Endothelial cell of umbilical vein (primary cell): Measurements from ENCODE around the gene SETBP1. TPM values are rescaled to one million over a fixed set of nuclear protein-coding genes. Genes with fewer than 3 reads are reported as not detected.

Source experiments
- BruUV-seq: library from RNA; stranded (reverse); fragments of 400-500 nt; replicated peaks from 2 replicates; lab custom pipeline; 2021; lab: Mats Ljungman, UMichigan
- CTCF ChIA-PET: fragments of 300-600, 350-600 bp; sonication (Branson Sonifier 250); formaldehyde crosslinking; loops from one replicate; lab custom pipeline; 2021; ENCODE audit warnings: antibody characterized with exemption, inconsistent platforms; lab: Charles Lee
- POLR2A ChIA-PET: fragments of 300-600, 350-600 bp; sonication (Branson Sonifier 250); formaldehyde crosslinking; loops from one replicate; lab custom pipeline; 2021; ENCODE audit warnings: antibody characterized with exemption, inconsistent platforms; lab: Charles Lee
- DNase-seq: peaks from one replicate; pipeline ENCODE4 v3.0.0-alpha.2; 2011; ENCODE audit warnings: low read depth, low spot score
- FAIRE-seq: peaks from 2 replicates; lab custom pipeline; 2011; peaks lifted over from hg19 to GRCh38; lab: Jason Lieb, UNC
- H2AFZ ChIP-seq: 2 replicates; pipeline ENCODE4 v1.6.0; 2012; ENCODE audit warnings: low read depth, low read length, control low read depth, inconsistent platforms
- H3K27ac ChIP-seq: 2 replicates; pipeline ENCODE4 v1.5.1; 2011; ENCODE audit warnings: low read depth, mild to moderate bottlenecking, control low read depth, low read length, moderate library complexity; ENCODE audit not compliant: insufficient read depth
- H3K27me3 ChIP-seq, 2 experiments: 2 replicates each; pipeline versions ENCODE4 v1.6.0 to v1.6.1; 2011; ENCODE audit warnings: low read length in 2 of 2, mixed read lengths in 1 of 2; ENCODE audit not compliant: control insufficient read depth in 2 of 2, insufficient read depth in 2 of 2
- H3K36me3 ChIP-seq, 2 experiments: 2 replicates in 1 of 2; 3 replicates in 1 of 2; pipeline ENCODE4 v1.5.1; 2011; ENCODE audit warnings: low read length in 2 of 2, mild to moderate bottlenecking in 1 of 2, moderate library complexity in 1 of 2; ENCODE audit not compliant: control insufficient read depth in 2 of 2, insufficient read depth in 2 of 2; ENCODE audit errors: extremely low read depth in 1 of 2
- H3K4me1 ChIP-seq: 3 replicates; pipeline ENCODE4 v1.5.1; 2011; ENCODE audit warnings: mild to moderate bottlenecking, low read length; ENCODE audit not compliant: control insufficient read depth, insufficient read depth; ENCODE audit errors: extremely low read depth
- H3K4me2 ChIP-seq: 2 replicates; pipeline ENCODE4 v1.6.1; 2011; ENCODE audit warnings: low read length, control low read depth, mixed read lengths; ENCODE audit not compliant: insufficient read depth
- H3K4me3 ChIP-seq, 3 experiments: fragments of 200-600 bp in 1 of 3; sonication (generic), shearing (Covaris generic) in 1 of 3; replicated peaks in 1 of 3; 2 replicates each; pipeline ENCODE4 v1.5.1; 2011 to 2016; ENCODE audit warnings: control low read depth in 3 of 3, low read length in 3 of 3, mild to moderate bottlenecking in 2 of 3, inconsistent platforms in 1 of 3, low read depth in 1 of 3, moderate library complexity in 1 of 3; ENCODE audit not compliant: insufficient read depth in 1 of 3
- H3K79me2 ChIP-seq: 2 replicates; pipeline ENCODE4 v1.6.0; 2012; ENCODE audit warnings: low read length, inconsistent platforms; ENCODE audit not compliant: control insufficient read depth, insufficient read depth
- H3K9ac ChIP-seq: replicated peaks from 2 replicates; pipeline ENCODE3; 2011; ENCODE audit warnings: low read length, control low read depth; ENCODE audit not compliant: insufficient read depth; ENCODE audit errors: extremely low read depth
- H3K9me1 ChIP-seq: replicated peaks from 3 replicates; pipeline ENCODE4 v1.6.0; 2011; ENCODE audit warnings: mild to moderate bottlenecking, low read length; ENCODE audit not compliant: control insufficient read depth, insufficient read depth; ENCODE audit errors: extremely low read depth
- H3K9me3 ChIP-seq: replicated peaks from 2 replicates; pipeline ENCODE4 v1.5.1; 2012; ENCODE audit warnings: low read length, inconsistent platforms; ENCODE audit not compliant: control insufficient read depth, insufficient read depth
- H4K20me1 ChIP-seq: replicated peaks from 2 replicates; pipeline ENCODE3; 2011; ENCODE audit warnings: mild to moderate bottlenecking, low read length; ENCODE audit not compliant: control insufficient read depth, insufficient read depth; ENCODE audit errors: extremely low read depth
- FOS ChIP-seq: IDR thresholded peaks from 2 replicates; pipeline ENCODE4 v1.6.1; 2011; ENCODE audit warnings: mild to moderate bottlenecking, low read length, moderate library complexity, borderline replicate concordance; ENCODE audit not compliant: insufficient read depth
- GATA2 ChIP-seq: IDR thresholded peaks from 2 replicates; pipeline ENCODE4 v1.7.0; 2011; ENCODE audit warnings: low read depth, mild to moderate bottlenecking, moderate library complexity, mixed read lengths, low read length; ENCODE audit not compliant: insufficient read length, insufficient read depth
- JUN ChIP-seq: IDR thresholded peaks from 2 replicates; pipeline ENCODE4 v1.6.1; 2011; ENCODE audit warnings: borderline replicate concordance, low read depth; ENCODE audit not compliant: insufficient read length, insufficient read depth
- MYC ChIP-seq: IDR thresholded peaks from one replicate; pipeline ENCODE4 v1.6.1; 2011; ENCODE audit warnings: mild to moderate bottlenecking, low read depth, low read length
- POLR2A ChIP-seq: IDR thresholded peaks from 2 replicates; pipeline ENCODE4 v1.6.1; 2012; ENCODE audit warnings: low read depth, mild to moderate bottlenecking, control low read depth, low read length
- POLR2AphosphoS5 ChIP-seq: IDR thresholded peaks from 2 replicates; pipeline ENCODE4 v1.6.1; 2012; ENCODE audit warnings: low read depth, mild to moderate bottlenecking, control low read depth, low read length, moderate library complexity; ENCODE audit not compliant: insufficient read depth
- dilution Hi-C: fragments of 300-500 bp; cut with MboI; formaldehyde crosslinking; loops from one replicate; pipeline ENCODE4 v1.15.0; 2019; ENCODE audit warnings: low sequenced_read_pairs; ENCODE audit not compliant: extremely low pct_ligation_motif_present
- intact Hi-C: fragments of 100-400 bp; cut with micrococcal nuclease; formaldehyde crosslinking; loops from one replicate; pipeline ENCODE4 v1.10.0; 2022
- polyA plus RNA-seq, 4 experiments: library from polyadenylated mRNA; depleted of rRNA in 3 of 4; stranded (reverse) in 3 of 4; unstranded in 1 of 4; fragments of >200 nt; gene quantifications; 2 replicates each; pipeline versions ENCODE4 v1.2.1 to v1.2.3, GENCODE V29; 2011 to 2012; ENCODE audit warnings: missing spikeins in 1 of 4
- total RNA-seq: library from RNA; stranded (reverse); gene quantifications from 2 replicates; pipeline ENCODE4 v1.2.3, GENCODE V29; 2021
- TF ChIP-seq, protein P1 (sequence below): IDR thresholded peaks from 2 replicates; pipeline ENCODE4 v1.6.1; 2011; ENCODE audit not compliant: insufficient read depth, insufficient read length
- TF ChIP-seq, protein P2 (sequence below), 2 donors: IDR thresholded peaks; 1 replicate in 1 of 2; 2 replicates in 1 of 2; pipeline ENCODE4 v1.5.1; 2011; ENCODE audit warnings: low read length in 2 of 2, mild to moderate bottlenecking in 2 of 2, moderate library complexity in 2 of 2, control low read depth in 1 of 2, inconsistent platforms in 1 of 2, low read depth in 1 of 2; ENCODE audit not compliant: insufficient read depth in 1 of 2; ENCODE audit errors: extremely low read depth in 1 of 2

SETBP1 gene
- total and polyA plus RNA-seq, 2 donors (not counting 3 experiments of a cell fraction or from before 2014, with no cell fraction given): 0.76 to 3.1 TPM

DNA sequence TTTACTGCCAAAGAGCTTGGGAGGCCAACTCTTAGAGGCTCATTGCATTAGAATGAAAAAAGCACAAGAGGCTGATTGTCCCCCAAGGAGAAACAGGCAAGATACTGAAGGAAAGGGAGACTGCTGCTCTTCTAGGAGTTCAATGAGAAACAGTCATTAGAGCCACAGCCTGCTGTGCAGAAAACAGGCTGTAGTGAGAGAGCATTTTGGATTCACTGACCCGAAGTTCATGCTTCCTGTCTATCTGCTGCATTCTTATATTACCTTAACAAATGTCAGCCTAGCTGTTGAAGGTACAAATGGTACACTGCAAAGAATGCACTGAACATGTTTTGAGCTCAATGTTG, 423.3 kb downstream of the SETBP1 start:
- intact Hi-C loops: no loop called here
- DNase-seq: no peak
- Histone ChIP-seq H3K9me1 (no peaks in the 10 kb centered on the region), H3K4me2 (no peak overlapping the region), H3K4me3 (no peak overlapping the region), H3K9me3 (no peaks in the 10 kb centered on the region), H3K27ac (no peak overlapping the region), H3K4me1 (no peaks in the 10 kb centered on the region), H3K27me3 (no peaks in the 10 kb centered on the region), H2AFZ (no peak overlapping the region), H3K79me2 (no peaks in the 10 kb centered on the region), H3K9ac (no peak overlapping the region), H4K20me1 (no peaks in the 10 kb centered on the region), H3K36me3 (no peaks in the 10 kb centered on the region)
- CTCF ChIA-PET: no interaction called here
- TF ChIP-seq, protein P1, sequence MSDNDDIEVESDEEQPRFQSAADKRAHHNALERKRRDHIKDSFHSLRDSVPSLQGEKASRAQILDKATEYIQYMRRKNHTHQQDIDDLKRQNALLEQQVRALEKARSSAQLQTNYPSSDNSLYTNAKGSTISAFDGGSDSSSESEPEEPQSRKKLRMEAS: no peak
- TF ChIP-seq FOS (no peak), POLR2AphosphoS5 (no peak), MYC (no peak), POLR2A (no peak), GATA2 (no peak), JUN (no peak)
- TF ChIP-seq, protein P2, sequence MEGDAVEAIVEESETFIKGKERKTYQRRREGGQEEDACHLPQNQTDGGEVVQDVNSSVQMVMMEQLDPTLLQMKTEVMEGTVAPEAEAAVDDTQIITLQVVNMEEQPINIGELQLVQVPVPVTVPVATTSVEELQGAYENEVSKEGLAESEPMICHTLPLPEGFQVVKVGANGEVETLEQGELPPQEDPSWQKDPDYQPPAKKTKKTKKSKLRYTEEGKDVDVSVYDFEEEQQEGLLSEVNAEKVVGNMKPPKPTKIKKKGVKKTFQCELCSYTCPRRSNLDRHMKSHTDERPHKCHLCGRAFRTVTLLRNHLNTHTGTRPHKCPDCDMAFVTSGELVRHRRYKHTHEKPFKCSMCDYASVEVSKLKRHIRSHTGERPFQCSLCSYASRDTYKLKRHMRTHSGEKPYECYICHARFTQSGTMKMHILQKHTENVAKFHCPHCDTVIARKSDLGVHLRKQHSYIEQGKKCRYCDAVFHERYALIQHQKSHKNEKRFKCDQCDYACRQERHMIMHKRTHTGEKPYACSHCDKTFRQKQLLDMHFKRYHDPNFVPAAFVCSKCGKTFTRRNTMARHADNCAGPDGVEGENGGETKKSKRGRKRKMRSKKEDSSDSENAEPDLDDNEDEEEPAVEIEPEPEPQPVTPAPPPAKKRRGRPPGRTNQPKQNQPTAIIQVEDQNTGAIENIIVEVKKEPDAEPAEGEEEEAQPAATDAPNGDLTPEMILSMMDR (IDR thresholded peaks at IDR 0.05; ENCODE audit: extremely low read depth in 1 of 2, insufficient read depth in 1 of 2, low read depth in 1 of 2, low read length in 2 of 2): no peak
- dilution Hi-C loops: no loop called here
- POLR2A ChIA-PET: no interaction called here
- BruUV-seq: no TSS peak
- no peak for FAIRE-seq
